ENCODE data around the gene NR1H4.

GRCh38 chr12:100593490-100593889 is 119.8 kb downstream of the NR1H4 start:
- no peak for TF ChIP-seq CTCF (IDR thresholded peaks at IDR 0.05; ENCODE audit: low read depth, low read length, missing input control)
- TF ChIP-seq TAF1 (conservative IDR thresholded peaks at IDR 0.05), result no peak
- TF ChIP-seq, protein P1, sequence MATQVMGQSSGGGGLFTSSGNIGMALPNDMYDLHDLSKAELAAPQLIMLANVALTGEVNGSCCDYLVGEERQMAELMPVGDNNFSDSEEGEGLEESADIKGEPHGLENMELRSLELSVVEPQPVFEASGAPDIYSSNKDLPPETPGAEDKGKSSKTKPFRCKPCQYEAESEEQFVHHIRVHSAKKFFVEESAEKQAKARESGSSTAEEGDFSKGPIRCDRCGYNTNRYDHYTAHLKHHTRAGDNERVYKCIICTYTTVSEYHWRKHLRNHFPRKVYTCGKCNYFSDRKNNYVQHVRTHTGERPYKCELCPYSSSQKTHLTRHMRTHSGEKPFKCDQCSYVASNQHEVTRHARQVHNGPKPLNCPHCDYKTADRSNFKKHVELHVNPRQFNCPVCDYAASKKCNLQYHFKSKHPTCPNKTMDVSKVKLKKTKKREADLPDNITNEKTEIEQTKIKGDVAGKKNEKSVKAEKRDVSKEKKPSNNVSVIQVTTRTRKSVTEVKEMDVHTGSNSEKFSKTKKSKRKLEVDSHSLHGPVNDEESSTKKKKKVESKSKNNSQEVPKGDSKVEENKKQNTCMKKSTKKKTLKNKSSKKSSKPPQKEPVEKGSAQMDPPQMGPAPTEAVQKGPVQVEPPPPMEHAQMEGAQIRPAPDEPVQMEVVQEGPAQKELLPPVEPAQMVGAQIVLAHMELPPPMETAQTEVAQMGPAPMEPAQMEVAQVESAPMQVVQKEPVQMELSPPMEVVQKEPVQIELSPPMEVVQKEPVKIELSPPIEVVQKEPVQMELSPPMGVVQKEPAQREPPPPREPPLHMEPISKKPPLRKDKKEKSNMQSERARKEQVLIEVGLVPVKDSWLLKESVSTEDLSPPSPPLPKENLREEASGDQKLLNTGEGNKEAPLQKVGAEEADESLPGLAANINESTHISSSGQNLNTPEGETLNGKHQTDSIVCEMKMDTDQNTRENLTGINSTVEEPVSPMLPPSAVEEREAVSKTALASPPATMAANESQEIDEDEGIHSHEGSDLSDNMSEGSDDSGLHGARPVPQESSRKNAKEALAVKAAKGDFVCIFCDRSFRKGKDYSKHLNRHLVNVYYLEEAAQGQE (IDR thresholded peaks at IDR 0.05), result no peak
